ENCODE measurements around the gene BMP7.

BMP7 gene

GRCh38 chr20:57174737-57175136, 91.7 kb downstream of the BMP7 start:
- TF ChIP-seq, protein P1, sequence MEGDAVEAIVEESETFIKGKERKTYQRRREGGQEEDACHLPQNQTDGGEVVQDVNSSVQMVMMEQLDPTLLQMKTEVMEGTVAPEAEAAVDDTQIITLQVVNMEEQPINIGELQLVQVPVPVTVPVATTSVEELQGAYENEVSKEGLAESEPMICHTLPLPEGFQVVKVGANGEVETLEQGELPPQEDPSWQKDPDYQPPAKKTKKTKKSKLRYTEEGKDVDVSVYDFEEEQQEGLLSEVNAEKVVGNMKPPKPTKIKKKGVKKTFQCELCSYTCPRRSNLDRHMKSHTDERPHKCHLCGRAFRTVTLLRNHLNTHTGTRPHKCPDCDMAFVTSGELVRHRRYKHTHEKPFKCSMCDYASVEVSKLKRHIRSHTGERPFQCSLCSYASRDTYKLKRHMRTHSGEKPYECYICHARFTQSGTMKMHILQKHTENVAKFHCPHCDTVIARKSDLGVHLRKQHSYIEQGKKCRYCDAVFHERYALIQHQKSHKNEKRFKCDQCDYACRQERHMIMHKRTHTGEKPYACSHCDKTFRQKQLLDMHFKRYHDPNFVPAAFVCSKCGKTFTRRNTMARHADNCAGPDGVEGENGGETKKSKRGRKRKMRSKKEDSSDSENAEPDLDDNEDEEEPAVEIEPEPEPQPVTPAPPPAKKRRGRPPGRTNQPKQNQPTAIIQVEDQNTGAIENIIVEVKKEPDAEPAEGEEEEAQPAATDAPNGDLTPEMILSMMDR (IDR thresholded peaks at IDR 0.05; ENCODE audit: low read depth, low read length) = no peak
- no peaks in the 10 kb centered on the region for H3K36me3 ChIP-seq
- no peaks in the 10 kb centered on the region for H3K9me3 ChIP-seq (ENCODE audit: severe bottlenecking)
- no peak for DNase-seq
- peaks cover 16% of the 10 kb centered on the region for H3K27me3 ChIP-seq (ENCODE audit: insufficient read depth, low read depth, severe bottlenecking)
- H3K27ac ChIP-seq = no peak overlapping the region
- H3K4me3 ChIP-seq (ENCODE audit: low read depth, low read length) = no peak overlapping the region

- TF ChIP-seq, protein P1 (IDR thresholded peaks at IDR 0.05; ENCODE audit: low read depth, low read length) = no peak
- Histone ChIP-seq H3K27me3 (ENCODE audit: insufficient read depth, low read depth, severe bottlenecking) (peaks cover 18% of the 10 kb centered on the region), H3K9me3 (ENCODE audit: severe bottlenecking) (no peaks in the 10 kb centered on the region), H3K36me3 (no peaks in the 10 kb centered on the region), H3K4me3 (ENCODE audit: low read depth, low read length) (no peak overlapping the region), H3K27ac (no peak overlapping the region)
- no peak for DNase-seq
These were observed 92.5 kb downstream of the BMP7 start for GRCh38 chr20:57173986-57174385.

- DNase-seq = no peak
- TF ChIP-seq, protein P1 (IDR thresholded peaks at IDR 0.05; ENCODE audit: low read depth, low read length) = no peak
- Histone ChIP-seq H3K27ac (no peak overlapping the region), H3K27me3 (ENCODE audit: insufficient read depth, low read depth, severe bottlenecking) (peaks cover 23% of the 10 kb centered on the region), H3K9me3 (ENCODE audit: severe bottlenecking) (no peaks in the 10 kb centered on the region), H3K4me3 (ENCODE audit: low read depth, low read length) (no peak overlapping the region), H3K36me3 (no peaks in the 10 kb centered on the region)
These were observed 93.4 kb downstream of the BMP7 start for GRCh38 chr20:57173041-57173440.

GRCh38 chr20:57170343-57170742, 96.1 kb downstream of the BMP7 start:
- Histone ChIP-seq H3K36me3 (no peaks in the 10 kb centered on the region), H3K27me3 (ENCODE audit: insufficient read depth, low read depth, severe bottlenecking) (peaks cover 9% of the 10 kb centered on the region), H3K9me3 (ENCODE audit: severe bottlenecking) (no peaks in the 10 kb centered on the region), H3K4me3 (ENCODE audit: low read depth, low read length) (no peak overlapping the region), H3K27ac (no peak overlapping the region)
- DNase-seq = no peak
- TF ChIP-seq, protein P1 (IDR thresholded peaks at IDR 0.05; ENCODE audit: low read depth, low read length) = no peak

- H3K27ac ChIP-seq = no peak overlapping the region
- H3K36me3 ChIP-seq = no peaks in the 10 kb centered on the region
- TF ChIP-seq, protein P1 (IDR thresholded peaks at IDR 0.05; ENCODE audit: low read depth, low read length) = no peak
- peaks cover 10% of the 10 kb centered on the region for H3K27me3 ChIP-seq (ENCODE audit: insufficient read depth, low read depth, severe bottlenecking)
- H3K4me3 ChIP-seq (ENCODE audit: low read depth, low read length) = no peak overlapping the region
- no peak for DNase-seq
- no peaks in the 10 kb centered on the region for H3K9me3 ChIP-seq (ENCODE audit: severe bottlenecking)
These were observed 97.3 kb downstream of the BMP7 start for GRCh38 chr20:57169162-57169561.

GRCh38 chr20:57167971-57168701, 98.3 kb downstream of the BMP7 start:
- Histone ChIP-seq H3K36me3 (no peaks in the 10 kb centered on the region), H3K9me3 (ENCODE audit: severe bottlenecking) (peaks cover 2% of the 10 kb centered on the region), H3K27ac (no peak overlapping the region), H3K4me3 (ENCODE audit: low read depth, low read length) (no peak overlapping the region), H3K27me3 (ENCODE audit: insufficient read depth, low read depth, severe bottlenecking) (peaks cover 20% of the 10 kb centered on the region)
- TF ChIP-seq, protein P1 (IDR thresholded peaks at IDR 0.05; ENCODE audit: low read depth, low read length) = no peak
- DNase-seq = no peak

Data from WERI-Rb-1 (cell line).